Lower leg skin (tissue), 4 donors: Measurements from ENCODE around the gene RHOH. TPM values are rescaled to one million over a fixed set of nuclear protein-coding genes. Genes with fewer than 3 reads are reported as not detected.
"Not testable (repeated sequence)": the region's sequence is repeated elsewhere in the genome, so short reads cannot be mapped to it uniquely, and the experiment has no call there.

Experiments
- DNase-seq, 2 donors: peaks; one replicate each; pipeline ENCODE4 v3.0.0-alpha.2; 2019; ENCODE audit warnings: low spot score in 2 of 2
- H3K4me3 ChIP-seq: fragments of 200-600 bp; sonication (generic); 2 replicates; pipeline ENCODE4 v1.5.1; 2017; ENCODE audit warnings: mild to moderate bottlenecking, low read depth; ENCODE audit not compliant: poor library complexity, severe bottlenecking
- POLR2A ChIP-seq, 2 donors: fragments of 450-650 bp; IDR thresholded peaks; one replicate each; pipeline ENCODE4 v1.6.1; 2016 to 2017; ENCODE audit warnings: antibody characterized with exemption in 2 of 2, mild to moderate bottlenecking in 1 of 2, moderate library complexity in 1 of 2
- WGBS, 2 donors: methylation state at CpG; one replicate each; pipeline ENCODE4 v1.1.5; 2018; 5-methylcytosine and 5-hydroxymethylcytosine counted together
- intact Hi-C: fragments of 100-400 bp; cut with DNase I; formaldehyde crosslinking; loops from one replicate; pipeline ENCODE4 v1.15.0; 2023; ENCODE audit warnings: low total_unique reads
- total RNA-seq, 4 donors: library from RNA; depleted of rRNA; stranded (reverse); fragments of >200 nt; gene quantifications; one replicate each; pipeline ENCODE4 v1.1.0, GENCODE V29; 2016
- TF ChIP-seq, protein P1 (sequence below), 3 donors: fragments of 450-650 bp; IDR thresholded peaks; one replicate each; pipeline ENCODE4 v1.5.1; 2016; ENCODE audit warnings: antibody characterized with exemption in 3 of 3, mild to moderate bottlenecking in 3 of 3, moderate library complexity in 2 of 3

RHOH gene
- total RNA-seq, 4 donors from 2014 or later, result 1.5 to 3.4 (median 2.2) TPM; not detected in 1

DNA sequence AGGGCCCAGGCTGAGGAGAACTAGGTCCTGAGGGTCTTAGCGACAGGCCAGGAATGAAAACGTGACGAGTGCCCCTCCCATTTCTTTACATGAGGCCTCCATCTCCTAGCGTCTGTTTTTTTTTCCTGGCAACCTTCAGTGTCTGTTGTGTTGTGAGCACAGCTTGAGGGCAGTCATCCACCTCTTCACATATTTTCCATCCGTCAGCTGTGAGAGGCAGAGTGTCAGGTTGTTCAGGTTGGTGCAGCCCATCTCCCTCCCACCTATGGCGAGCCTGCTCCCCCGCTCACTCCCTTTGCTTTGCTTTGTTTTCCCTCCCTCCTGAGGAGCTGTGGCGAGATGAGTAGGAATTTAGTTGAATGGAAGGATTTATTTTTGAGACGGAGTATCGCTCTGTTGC is 86.6 kb downstream of the RHOH start:
- no peak overlapping the region for H3K4me3 ChIP-seq
- intact Hi-C loops, result no loop called here
- no peak for TF ChIP-seq POLR2A (IDR thresholded peaks at IDR 0.05)
- TF ChIP-seq, protein P1, sequence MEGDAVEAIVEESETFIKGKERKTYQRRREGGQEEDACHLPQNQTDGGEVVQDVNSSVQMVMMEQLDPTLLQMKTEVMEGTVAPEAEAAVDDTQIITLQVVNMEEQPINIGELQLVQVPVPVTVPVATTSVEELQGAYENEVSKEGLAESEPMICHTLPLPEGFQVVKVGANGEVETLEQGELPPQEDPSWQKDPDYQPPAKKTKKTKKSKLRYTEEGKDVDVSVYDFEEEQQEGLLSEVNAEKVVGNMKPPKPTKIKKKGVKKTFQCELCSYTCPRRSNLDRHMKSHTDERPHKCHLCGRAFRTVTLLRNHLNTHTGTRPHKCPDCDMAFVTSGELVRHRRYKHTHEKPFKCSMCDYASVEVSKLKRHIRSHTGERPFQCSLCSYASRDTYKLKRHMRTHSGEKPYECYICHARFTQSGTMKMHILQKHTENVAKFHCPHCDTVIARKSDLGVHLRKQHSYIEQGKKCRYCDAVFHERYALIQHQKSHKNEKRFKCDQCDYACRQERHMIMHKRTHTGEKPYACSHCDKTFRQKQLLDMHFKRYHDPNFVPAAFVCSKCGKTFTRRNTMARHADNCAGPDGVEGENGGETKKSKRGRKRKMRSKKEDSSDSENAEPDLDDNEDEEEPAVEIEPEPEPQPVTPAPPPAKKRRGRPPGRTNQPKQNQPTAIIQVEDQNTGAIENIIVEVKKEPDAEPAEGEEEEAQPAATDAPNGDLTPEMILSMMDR (IDR thresholded peaks at IDR 0.05), result no peak
- DNase-seq, result no peak
- 52 to 58% methylated on average over 10 of the region's 10 CpGs for WGBS, 2 donors

DNA sequence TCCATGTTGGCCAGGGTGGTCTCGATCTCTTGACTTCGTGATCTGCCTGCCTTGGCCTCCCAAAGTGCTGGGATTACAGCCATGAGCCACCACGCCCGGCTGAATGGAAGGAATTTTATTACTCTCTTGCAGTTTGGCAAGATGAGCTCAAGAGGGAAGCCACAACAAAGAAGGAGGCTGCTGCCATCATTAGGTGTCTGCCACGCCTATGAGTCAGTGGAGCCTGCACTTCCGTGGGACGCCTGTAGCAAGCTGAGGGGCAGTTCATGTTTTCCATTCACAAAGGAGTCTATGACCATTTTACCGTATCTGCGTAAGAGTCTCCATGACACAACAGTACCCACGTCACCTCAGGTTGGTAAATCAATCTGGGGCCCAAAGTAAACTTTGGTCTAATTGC is 87.1 kb downstream of the RHOH start:
- H3K4me3 ChIP-seq, result no peak overlapping the region
- DNase-seq, result no peak
- no peak for TF ChIP-seq POLR2A (IDR thresholded peaks at IDR 0.05)
- TF ChIP-seq, protein P1 (IDR thresholded peaks at IDR 0.05), result no peak
- intact Hi-C loops, result no loop called here
- WGBS, 2 donors, result 58 to 66% methylated on average over 10 of the region's 10 CpGs

DNA sequence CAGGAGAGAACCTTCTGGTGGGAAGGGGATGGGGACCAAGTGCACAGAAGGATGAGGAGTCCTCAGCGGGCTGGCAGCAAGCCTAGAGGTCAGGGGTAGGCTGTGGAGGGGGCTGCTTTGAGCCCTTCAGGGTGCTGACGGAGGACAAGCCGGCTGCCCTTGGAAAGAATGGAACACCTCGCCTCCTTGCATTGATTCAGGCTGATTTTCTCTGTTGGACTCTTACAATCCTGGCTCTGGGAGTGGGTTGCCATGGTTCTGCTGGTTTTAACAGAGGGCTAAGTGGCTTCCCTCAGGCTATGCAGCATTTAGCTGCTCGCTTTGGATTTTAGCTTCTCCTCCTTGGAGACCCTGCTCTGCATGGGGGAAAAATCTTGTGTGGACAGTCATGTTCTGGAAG is 88.9 kb downstream of the RHOH start:
- no peak for TF ChIP-seq POLR2A (IDR thresholded peaks at IDR 0.05)
- TF ChIP-seq, protein P1 (IDR thresholded peaks at IDR 0.05), result no peak
- intact Hi-C loops, result no loop called here
- 89 to 96% methylated on average over 5 of the region's 5 CpGs for WGBS, 2 donors
- DNase-seq, result no peak
- no peak overlapping the region for H3K4me3 ChIP-seq

DNA sequence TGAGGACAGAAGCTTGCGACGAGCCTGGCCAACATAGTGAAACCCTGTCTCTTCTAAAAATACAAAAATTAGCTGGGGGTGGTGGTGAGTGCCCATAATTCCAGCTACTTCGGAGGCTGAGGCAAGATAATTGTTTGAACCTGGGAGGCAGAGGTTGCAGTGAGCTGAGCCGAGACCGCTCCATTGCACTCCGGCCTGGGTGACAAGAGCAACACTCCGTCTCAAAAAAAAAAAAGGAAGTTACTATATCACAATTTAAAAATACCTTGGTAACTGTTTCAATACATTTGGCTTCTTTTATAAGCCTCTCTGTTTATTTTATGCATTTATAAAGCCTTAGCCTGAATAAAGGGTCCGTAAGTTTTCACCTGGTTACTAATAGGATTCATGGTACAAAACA is 91.7 kb downstream of the RHOH start:
- DNase-seq, result no peak
- WGBS, 2 donors, result 87 to 91% methylated on average over 8 of the region's 8 CpGs

DNA sequence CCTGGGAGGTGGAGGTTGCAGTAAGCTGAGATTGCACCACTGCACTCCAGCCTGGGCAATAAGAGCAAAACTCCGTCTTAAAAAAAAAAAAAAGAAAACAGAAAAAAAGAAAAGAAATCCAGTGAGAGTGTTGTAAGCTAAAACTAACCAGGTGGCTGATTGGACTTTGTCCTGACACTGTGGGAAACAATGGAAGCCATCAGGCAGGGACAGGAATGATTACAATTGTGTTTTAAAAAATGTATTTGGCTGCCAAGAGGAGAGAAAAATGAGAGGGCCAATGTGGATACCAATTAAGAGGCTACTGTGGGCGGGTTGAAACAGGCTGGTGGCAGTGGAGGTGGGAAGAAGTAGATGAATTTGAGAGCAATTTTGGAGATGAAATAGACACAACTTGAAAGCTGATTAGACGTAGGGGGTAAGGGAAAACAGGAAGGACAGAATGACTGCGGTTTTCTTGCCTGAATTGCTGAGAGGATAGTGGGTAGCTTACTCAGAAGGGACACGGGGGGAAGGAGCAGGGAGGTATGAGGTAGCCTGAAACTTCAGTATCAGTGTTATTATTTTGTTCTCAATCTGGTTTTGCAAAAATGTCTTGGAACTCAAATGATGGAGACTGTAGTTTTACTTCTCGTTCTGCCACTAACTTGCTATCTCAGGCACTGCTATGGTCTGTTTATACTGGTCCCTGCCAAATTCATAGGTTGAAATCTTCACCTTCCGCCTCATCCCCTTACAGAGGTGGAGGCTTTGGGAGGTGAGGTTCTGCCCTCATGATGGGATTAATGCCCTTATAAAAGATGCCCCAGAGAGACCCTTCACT is 92.7 kb downstream of the RHOH start:
- WGBS, 2 donors, result 54 to 60% methylated on average over 7 of the region's 7 CpGs
- TF ChIP-seq POLR2A (IDR thresholded peaks at IDR 0.05), result no peak
- intact Hi-C loops, result no loop called here
- H3K4me3 ChIP-seq, result no peak overlapping the region
- DNase-seq, result no peak

More for the DNA sequence above, 91.7 kb downstream of the RHOH start:
- TF ChIP-seq POLR2A (IDR thresholded peaks at IDR 0.05), result no peak
- TF ChIP-seq, protein P1 (IDR thresholded peaks at IDR 0.05), result no peak
- no peak overlapping the region for H3K4me3 ChIP-seq
- intact Hi-C loops, result no loop called here

DNA sequence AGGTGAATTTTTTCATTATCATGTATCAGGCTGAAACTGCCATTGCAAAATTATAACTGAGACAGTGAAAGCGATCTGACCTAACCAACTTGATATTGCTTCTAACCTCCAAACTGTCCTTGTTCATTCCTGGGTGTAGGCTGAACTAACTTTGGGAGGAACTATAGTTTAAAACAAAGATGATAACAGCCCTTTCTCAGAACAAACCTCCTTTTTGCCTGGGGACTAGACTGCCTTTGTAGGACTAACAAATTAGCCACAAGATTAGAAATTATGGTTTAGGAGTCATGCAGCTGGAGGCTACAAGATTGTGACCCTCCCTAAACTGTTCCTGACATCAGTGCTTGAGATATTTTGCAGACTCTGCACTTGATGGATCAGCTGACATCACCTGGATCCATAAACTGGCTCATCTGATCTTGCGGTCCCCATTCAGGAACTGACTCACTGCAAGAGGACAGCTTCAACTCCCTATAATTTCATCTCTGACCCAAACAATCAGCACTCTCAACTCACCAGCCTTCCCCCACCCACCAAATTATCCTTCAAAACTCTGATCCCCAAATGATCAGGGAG is 93.9 kb downstream of the RHOH start:
- H3K4me3 ChIP-seq, intact Hi-C loops: not testable (repeated sequence)
- DNase-seq, result peak in 1 of 2 donors; percentile 15
- 50 to 63% methylated on average over 2 of the region's 2 CpGs for WGBS, 2 donors
